Measurements from ENCODE around the gene RAB29.

DNA sequence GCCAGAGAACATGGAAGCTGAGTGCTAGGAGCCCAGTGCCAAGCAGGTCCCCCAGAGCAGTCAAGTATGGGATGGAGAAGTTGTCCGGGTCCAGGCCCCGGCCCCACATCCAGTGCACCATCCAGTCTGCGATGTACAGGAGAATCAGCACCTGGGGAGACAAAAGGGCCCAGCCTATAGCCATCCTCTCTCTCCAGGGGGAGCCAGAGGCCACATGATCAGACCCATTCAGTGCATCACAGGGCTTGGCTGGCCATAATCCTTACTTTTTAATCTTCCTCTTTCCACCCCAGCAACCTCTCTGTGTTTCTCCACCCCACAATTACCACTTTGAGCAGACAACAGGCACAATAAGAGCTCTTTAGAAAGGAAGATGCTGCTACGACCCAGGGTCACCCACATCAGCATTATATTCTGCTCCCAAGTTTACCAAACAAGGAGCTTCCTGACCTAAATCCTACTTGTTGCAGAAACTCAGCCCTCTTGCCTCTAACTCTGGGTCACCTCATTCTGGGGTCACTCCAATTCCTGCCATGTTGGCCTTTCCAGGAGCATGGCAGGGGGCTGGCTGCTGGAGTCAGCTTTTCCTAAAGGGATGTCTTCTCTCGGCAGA is 16.4 kb upstream of the RAB29 start:
- TF ChIP-seq, protein P1, sequence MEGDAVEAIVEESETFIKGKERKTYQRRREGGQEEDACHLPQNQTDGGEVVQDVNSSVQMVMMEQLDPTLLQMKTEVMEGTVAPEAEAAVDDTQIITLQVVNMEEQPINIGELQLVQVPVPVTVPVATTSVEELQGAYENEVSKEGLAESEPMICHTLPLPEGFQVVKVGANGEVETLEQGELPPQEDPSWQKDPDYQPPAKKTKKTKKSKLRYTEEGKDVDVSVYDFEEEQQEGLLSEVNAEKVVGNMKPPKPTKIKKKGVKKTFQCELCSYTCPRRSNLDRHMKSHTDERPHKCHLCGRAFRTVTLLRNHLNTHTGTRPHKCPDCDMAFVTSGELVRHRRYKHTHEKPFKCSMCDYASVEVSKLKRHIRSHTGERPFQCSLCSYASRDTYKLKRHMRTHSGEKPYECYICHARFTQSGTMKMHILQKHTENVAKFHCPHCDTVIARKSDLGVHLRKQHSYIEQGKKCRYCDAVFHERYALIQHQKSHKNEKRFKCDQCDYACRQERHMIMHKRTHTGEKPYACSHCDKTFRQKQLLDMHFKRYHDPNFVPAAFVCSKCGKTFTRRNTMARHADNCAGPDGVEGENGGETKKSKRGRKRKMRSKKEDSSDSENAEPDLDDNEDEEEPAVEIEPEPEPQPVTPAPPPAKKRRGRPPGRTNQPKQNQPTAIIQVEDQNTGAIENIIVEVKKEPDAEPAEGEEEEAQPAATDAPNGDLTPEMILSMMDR (IDR thresholded peaks at IDR 0.05; ENCODE audit: insufficient read depth, low read length, poor library complexity, severe bottlenecking), result peak; percentile 81
- no peak for TF ChIP-seq EZH2phosphoT487 (conservative IDR thresholded peaks at IDR 0.05; ENCODE audit: low read length)
